ENCODE results near the gene ARFGAP2. TPM values are rescaled to one million over a fixed set of nuclear protein-coding genes. Genes with fewer than 3 reads are reported as not detected.

ARFGAP2 gene
- total and polyA plus RNA-seq, 2 of the 8 experiments (the other 6 are each of a cell fraction or from before 2014, with no cell fraction given) = 50.2 to 64.0 TPM

DNA sequence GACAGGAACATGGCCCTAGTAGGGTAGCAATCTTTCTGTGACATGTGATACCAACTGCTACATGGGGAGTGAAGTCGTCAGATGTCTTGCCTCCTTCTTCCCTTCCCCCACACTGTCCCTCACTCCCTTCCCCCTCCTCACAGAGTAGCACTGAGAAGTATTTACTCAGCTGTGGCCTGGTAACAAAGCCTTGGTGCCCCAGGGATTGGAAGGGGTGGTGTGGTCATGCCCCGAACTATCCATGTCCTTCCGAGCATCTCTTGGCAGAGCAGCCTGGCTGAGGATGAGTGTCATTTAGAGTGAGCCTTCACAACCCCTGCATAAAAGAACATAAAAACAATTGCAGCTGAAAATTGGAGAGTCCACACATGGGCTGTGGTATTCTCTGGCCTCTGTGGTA, 46.1 kb downstream of the ARFGAP2 start (continued):
- TF ChIP-seq SP1 (IDR thresholded peaks at IDR 0.05; ENCODE audit: low read depth, low read length) = peak; percentile 82
- TF ChIP-seq TAF1 (IDR thresholded peaks at IDR 0.05; ENCODE audit: low read depth, low read length) = no peak
- no peak for TF ChIP-seq RBBP5 (IDR thresholded peaks at IDR 0.05; ENCODE audit: borderline replicate concordance, low read depth, low read length)
- TF ChIP-seq TAF7 (optimal IDR thresholded peaks at IDR 0.05; ENCODE audit: borderline replicate concordance, low read depth, low read length) = no peak
- TF ChIP-seq CHD2 (IDR thresholded peaks at IDR 0.05; ENCODE audit: low read length) = peak; percentile 71
- TF ChIP-seq POLR2A (IDR thresholded peaks at IDR 0.05; ENCODE audit: control extremely low read depth in 1 of 2, low read depth in 2 of 2, low read length in 2 of 2) = no peak
- no peak for TF ChIP-seq GTF2F1 (IDR thresholded peaks at IDR 0.05; ENCODE audit: borderline replicate concordance, low read depth, low read length)
- TF ChIP-seq, protein P1, sequence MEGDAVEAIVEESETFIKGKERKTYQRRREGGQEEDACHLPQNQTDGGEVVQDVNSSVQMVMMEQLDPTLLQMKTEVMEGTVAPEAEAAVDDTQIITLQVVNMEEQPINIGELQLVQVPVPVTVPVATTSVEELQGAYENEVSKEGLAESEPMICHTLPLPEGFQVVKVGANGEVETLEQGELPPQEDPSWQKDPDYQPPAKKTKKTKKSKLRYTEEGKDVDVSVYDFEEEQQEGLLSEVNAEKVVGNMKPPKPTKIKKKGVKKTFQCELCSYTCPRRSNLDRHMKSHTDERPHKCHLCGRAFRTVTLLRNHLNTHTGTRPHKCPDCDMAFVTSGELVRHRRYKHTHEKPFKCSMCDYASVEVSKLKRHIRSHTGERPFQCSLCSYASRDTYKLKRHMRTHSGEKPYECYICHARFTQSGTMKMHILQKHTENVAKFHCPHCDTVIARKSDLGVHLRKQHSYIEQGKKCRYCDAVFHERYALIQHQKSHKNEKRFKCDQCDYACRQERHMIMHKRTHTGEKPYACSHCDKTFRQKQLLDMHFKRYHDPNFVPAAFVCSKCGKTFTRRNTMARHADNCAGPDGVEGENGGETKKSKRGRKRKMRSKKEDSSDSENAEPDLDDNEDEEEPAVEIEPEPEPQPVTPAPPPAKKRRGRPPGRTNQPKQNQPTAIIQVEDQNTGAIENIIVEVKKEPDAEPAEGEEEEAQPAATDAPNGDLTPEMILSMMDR (IDR thresholded peaks at IDR 0.05; ENCODE audit: control extremely low read depth in 1 of 3, insufficient read depth in 1 of 3, low read depth in 1 of 3, low read length in 3 of 3) = no peak
- TF ChIP-seq SIX5 (IDR thresholded peaks at IDR 0.05; ENCODE audit: low read depth, low read length) = no peak
- TF ChIP-seq KDM4A (IDR thresholded peaks at IDR 0.05; ENCODE audit: low read depth, low read length, severe bottlenecking) = no peak
- TF ChIP-seq POU5F1 (IDR thresholded peaks at IDR 0.05; ENCODE audit: low read depth, low read length) = no peak
- no peak for TF ChIP-seq SIRT6 (IDR thresholded peaks at IDR 0.05; ENCODE audit: low read length)
- TF ChIP-seq YY1 (IDR thresholded peaks at IDR 0.05; ENCODE audit: low read depth, low read length) = no peak
- TF ChIP-seq BACH1 (IDR thresholded peaks at IDR 0.05; ENCODE audit: low read length) = no peak
- TF ChIP-seq, protein P2, sequence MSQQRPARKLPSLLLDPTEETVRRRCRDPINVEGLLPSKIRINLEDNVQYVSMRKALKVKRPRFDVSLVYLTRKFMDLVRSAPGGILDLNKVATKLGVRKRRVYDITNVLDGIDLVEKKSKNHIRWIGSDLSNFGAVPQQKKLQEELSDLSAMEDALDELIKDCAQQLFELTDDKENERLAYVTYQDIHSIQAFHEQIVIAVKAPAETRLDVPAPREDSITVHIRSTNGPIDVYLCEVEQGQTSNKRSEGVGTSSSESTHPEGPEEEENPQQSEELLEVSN (IDR thresholded peaks at IDR 0.05) = no peak
- no peak for TF ChIP-seq BCL11A (IDR thresholded peaks at IDR 0.05; ENCODE audit: low read depth in 2 of 2, low read length in 2 of 2)
